Right ventricle myocardium superior (tissue), 1 donor: ENCODE measurements around the gene CAPN10. TPM values are rescaled to one million over a fixed set of nuclear protein-coding genes. Genes with fewer than 3 reads are reported as not detected.
"Not testable (repeated sequence)": the region's sequence is repeated elsewhere in the genome, so short reads cannot be mapped to it uniquely, and the experiment has no call there.

Experiments
- ATAC-seq: fragments of 200-7000 bp; cut with Tn5 transposase; one replicate; pipeline ENCODE4 v1.9.1; 2020; ENCODE audit warnings: mild to moderate bottlenecking; ENCODE audit not compliant: poor library complexity
- DNase-seq: peaks from one replicate; pipeline ENCODE4 v3.0.0-alpha.2; 2020
- intact Hi-C: fragments of 100-400 bp; cut with DNase I; formaldehyde crosslinking; loops from one replicate; pipeline ENCODE4 v1.11.2; 2022
- total RNA-seq: library from RNA; stranded (reverse); fragmentation: NEBNext Ultra II Directional; extraction: Animal tissue kit (Norgen Biotek cat#: 25700); gene quantifications from one replicate; pipeline ENCODE4 v1.2.1, GENCODE V29; 2021
- donor health status: DM: no; HTN: yes; CAD: no; lungs with severe emphysema.

Gene CAPN10
- total RNA-seq, 1 donor from 2014 or later: 49.7 TPM

DNA sequence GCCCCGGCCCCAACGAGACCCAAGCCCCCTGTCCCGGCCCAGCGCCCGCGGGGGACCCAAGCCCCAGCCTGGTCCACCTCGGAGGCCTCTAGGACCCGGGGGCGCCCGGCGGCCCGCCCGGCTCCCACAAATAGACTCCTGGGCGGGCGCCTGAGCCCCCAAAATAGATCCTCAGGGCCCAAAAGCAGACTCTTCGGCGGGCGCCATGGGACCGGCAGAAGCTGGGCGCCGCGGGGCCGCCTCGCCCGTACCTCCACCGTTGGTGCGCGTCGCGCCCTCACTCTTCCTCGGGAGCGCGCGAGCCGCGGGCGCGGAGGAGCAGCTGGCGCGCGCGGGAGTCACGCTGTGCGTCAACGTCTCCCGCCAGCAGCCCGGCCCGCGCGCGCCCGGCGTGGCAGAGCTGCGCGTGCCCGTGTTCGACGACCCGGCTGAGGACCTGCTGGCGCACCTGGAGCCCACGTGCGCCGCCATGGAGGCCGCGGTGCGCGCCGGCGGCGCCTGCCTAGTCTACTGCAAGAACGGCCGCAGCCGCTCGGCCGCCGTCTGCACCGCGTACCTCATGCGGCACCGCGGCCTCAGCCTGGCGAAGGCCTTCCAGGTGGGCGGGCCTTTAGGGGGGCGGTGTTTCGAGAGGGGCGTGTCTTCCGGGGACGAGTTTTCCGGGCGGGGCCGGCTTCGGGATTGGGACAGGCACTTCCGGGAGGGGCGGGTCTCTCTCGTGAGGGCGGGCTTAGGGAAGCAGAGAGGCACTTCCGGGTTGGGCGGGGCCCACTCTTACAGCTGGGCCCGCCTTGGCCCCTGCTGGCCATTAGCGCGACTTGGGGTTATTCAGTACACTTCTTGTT is 25.8 kb upstream of the CAPN10 start:
- intact Hi-C loops: no loop called here

GRCh38 chr2:240561325-240561971 is 25.1 kb upstream of the CAPN10 start:
- intact Hi-C loops: no loop called here
- DNase-seq (peak; percentile 35), ATAC-seq (no peak)

More for the DNA sequence above, 25.8 kb upstream of the CAPN10 start:
- ATAC-seq (peak; percentile 88), DNase-seq (peak; percentile 100)

GRCh38 chr2:240563231-240563630 is 23.3 kb upstream of the CAPN10 start:
- DNase-seq, intact Hi-C loops, ATAC-seq: not testable (repeated sequence)

- ATAC-seq: no peak
- DNase-seq: peak; percentile 23
- intact Hi-C loops: no loop called here
These were observed 22.5 kb upstream of the CAPN10 start for GRCh38 chr2:240563951-240564560.

GRCh38 chr2:240564561-240565332 is 21.8 kb upstream of the CAPN10 start:
- peak; percentile 21 for DNase-seq
- ATAC-seq: no peak
- intact Hi-C loops: no loop called here

DNA sequence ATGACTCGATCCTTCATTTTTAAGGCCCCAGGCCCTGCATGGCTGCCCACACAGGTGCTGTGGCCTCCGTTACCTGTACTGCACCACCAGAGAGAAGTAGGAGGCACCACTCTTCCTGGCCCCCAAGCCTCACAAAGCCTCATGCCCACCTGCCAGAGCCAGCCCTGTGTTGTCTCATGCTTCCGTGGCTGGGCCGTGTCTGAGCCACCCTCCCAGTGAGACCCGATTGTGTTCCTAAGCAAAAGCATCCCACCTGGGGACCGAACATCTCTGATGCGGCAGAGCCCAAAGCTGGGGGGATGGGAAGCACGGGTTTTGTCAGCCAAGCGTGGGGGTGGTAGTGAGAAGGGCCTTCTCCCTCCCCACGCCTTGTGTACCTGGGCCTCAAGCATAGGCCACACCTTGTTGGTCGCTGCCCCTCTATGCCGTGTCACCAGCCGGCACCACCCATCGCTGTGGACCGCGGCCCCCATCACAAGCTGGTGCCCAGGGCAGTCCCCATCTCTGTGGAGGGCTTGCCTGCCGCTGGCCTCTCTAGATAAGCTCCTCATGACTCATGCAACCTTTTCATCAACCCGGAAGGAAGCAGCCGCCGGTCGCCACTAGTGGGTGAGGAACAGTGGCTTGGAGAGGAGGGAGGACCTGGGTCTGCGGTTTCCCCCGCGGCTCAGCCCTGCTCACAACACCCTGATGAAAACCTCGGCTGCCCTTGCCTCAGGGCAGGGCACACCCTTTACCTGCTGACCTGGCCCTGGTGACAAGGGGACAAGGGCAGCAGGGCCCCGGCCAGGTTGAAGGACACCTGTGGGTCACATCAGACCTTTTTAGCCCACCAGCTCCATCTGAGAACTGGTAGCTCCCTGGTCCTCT is 21.0 kb upstream of the CAPN10 start:
- ATAC-seq (peak; percentile 28), DNase-seq (peak; percentile 91)
- intact Hi-C loops: no loop called here

DNA sequence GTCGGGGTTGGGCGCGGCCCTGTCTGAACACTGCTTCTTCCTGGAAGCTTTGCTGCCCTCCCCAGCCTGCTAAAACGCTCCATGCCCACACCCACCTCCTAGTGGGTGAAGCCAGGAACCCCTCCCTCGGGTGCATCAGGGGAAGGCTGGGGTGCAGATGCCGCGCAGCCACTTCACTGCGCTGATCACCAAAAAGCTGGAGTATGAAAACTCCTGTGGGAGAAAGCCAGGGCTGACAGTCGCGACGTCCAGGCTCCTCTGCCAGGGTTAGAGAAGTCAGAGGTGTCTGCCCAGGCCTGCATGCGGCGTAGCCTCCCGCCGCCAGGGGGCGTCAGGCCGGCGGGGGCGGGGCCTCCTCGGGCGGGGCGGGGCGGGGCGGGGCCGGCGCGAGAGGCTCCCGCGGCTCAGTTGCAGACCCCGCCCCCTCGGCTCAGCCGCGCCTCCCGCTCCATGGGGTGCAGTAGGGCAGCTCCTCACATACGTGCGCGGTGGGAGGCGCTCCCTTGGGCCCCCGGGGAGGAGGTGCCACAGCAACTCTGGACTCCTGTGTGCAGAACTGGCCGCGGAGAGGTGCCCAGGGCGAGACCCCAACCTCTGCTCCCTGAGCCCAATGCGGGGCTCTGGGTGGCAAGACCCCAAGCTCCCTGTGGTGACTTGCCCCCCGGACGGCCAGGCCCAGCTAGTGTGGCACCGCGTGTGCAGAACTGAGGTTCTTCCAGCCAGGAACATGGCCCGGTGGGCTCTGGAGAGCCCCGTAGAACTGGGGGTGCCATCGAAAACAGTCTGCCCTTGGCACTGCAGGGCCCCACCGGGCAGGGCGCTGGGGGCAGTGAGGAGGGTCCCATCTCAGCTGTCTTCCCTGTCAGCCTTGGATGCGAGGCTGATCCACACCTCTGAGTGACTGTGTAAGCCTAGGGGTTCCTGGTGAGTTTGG is 20.1 kb upstream of the CAPN10 start:
- ATAC-seq: peak; percentile 85
- intact Hi-C loops: no loop called here

GRCh38 chr2:240567137-240567871 is 19.2 kb upstream of the CAPN10 start:
- intact Hi-C loops: no loop called here
- peak; percentile 44 for DNase-seq
- no peak for ATAC-seq

More for the DNA sequence above, 20.1 kb upstream of the CAPN10 start:
- peak; percentile 97 for DNase-seq

DNA sequence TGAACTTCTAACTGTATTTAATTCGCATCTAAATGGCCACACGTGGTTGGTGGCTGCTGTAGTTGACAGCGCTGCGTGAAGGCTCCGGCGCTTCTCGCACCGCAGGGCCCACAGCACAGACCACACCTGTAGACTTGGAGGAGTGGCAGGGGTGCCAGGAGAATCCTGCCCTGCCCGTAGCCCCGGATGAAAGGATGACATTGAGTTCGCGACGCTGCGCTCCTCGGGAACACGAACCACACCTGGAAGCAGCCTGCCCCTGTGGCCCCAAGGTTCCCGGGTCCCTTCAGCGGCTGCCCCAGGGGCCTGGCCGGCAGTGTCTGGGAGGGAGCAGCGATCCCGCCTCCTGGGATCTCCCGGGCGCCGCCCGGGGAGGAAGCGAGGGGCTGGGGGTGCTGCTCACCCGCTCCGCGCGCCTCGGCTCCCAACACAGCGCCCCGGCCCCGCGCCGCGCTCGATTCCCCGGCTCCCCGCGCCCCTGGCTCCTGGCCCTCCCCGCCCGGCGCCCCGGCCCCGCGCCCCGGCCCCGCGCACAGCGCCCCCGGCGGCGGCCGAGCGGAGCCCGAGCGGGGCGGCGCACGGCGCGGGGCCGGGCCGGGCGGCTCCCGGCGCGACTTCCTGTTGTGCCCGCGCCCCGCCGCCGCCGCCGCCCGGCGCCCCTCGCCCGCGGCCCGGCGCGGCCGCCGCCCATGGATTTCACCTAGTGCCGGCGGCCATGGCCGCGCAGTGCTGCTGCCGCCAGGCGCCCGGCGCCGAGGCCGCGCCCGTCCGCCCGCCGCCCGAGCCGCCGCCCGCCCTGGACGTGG is 18.5 kb upstream of the CAPN10 start, which contains the start of gene RNPEPL1:
RNPEPL1 (plus strand) TSS at position 613 of the 806 bp plus-strand sequence; CDS start at position 716, 103 bp downstream.
- DNase-seq (peak; percentile 63), ATAC-seq (peak; percentile 18)
- intact Hi-C loops: no loop called here

GRCh38 chr2:240568678-240569522 is 17.6 kb upstream of the CAPN10 start:
- peak; percentile 83 for DNase-seq
- ATAC-seq: peak; percentile 35
- intact Hi-C loops: no loop called here

GRCh38 chr2:240569523-240569997 is 17.0 kb upstream of the CAPN10 start:
- DNase-seq (no peak), ATAC-seq (no peak)
- intact Hi-C loops: no loop called here

DNA sequence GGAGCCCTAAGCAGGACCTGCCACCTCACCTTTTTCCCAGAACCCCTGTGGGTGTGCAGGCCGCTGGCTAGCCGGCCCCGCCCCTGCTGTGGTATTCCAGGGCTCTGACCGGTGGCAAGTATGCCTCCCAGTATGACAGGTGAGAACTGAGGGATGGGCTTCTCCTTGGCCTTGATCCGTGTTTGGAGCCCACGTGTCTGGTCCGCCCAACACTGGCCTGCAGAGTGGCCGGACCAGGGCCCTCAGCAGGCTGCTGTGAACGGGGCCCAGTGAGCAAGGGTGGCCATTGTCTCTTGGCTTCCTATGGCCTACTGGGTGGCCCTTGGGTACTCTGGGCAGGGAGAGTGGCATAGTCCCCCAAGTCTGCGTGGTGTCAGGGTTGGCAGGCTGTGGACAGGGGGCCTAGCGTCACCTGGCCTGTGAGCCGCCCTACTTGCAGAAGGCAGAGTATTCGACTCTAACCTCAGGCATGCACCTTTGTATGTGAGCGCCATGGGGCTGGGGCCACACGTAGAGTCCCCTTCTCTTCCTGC is 16.5 kb upstream of the CAPN10 start:
- DNase-seq (peak; percentile 33), ATAC-seq (no peak)
- intact Hi-C loops: no loop called here

DNA sequence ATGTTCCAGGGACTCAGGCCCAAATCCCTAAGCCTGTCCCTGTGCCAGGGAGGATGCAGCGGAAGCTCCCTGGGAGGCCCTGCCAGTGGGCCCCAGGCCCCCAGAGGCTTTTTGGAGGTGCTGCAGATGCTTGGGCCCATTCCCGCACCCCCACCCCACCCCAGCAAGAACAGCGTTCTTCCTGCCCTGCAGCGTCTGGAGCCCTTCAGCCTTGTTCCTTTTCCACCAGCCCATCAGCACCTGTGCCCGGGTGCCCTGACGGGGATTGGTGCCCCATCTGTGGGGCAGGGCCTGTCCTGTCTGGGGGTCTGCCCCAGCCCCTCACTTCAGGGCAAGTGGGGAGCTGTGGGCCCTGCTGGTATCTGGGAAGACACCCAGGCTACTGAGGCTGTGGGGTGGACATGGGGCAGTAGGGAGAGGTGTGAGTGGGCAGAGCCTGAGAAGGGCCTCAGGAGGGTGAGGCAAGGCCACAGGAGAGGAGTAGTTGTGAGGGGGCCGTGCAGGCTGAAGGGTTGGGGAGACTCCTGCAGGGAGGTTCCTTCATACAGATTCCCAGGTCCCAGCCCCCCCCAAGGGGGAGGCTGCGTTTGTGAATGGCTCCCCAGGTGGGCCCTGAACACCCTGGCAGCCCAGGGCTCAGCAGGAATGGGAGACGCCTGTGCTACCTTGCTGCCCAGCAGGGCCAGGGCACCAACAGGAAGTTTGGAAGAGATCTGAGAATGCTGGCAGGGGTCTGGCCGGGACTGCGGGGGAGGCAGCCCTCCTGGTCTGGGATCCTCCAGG is 15.8 kb upstream of the CAPN10 start:
- intact Hi-C loops: no loop called here
- ATAC-seq (no peak), DNase-seq (peak; percentile 37)
